Psoas muscle (tissue), 8 donors: ENCODE results near the gene SATB2. TPM values are rescaled to one million over a fixed set of nuclear protein-coding genes. Genes with fewer than 3 reads are reported as not detected.

Experiments used
- ATAC-seq, 4 donors: fragments of 200-7000 bp; cut with Tn5 transposase; one replicate each; pipeline ENCODE4 v1.9.1; 2020; ENCODE audit warnings: moderate library complexity in 3 of 4, mild to moderate bottlenecking in 2 of 4
- DNase-seq, 2 donors: peaks; one replicate each; pipeline ENCODE4 v3.0.0-alpha.2; 2020
- H3K27ac ChIP-seq: fragments of 200-600 bp; one replicate; pipeline ENCODE4 v1.8.0; 2022
- H3K27me3 ChIP-seq, 3 donors: fragments of 200-600 bp in 1 of 3; one replicate each; pipeline versions ENCODE4 v1.6.1 to v1.8.0; 2013 to 2022; ENCODE audit warnings: low read length in 2 of 3, mild to moderate bottlenecking in 2 of 3, moderate library complexity in 1 of 3; ENCODE audit not compliant: insufficient read depth in 3 of 3
- H3K36me3 ChIP-seq, 2 donors: fragments of 200-600 bp in 1 of 2; one replicate each; pipeline versions ENCODE4 v1.6.1 to v1.8.0; 2013 to 2022; ENCODE audit warnings: low read depth in 1 of 2, mild to moderate bottlenecking in 1 of 2, moderate library complexity in 1 of 2; ENCODE audit not compliant: insufficient read depth in 1 of 2
- H3K4me1 ChIP-seq: fragments of 200-600 bp; one replicate; pipeline ENCODE4 v1.8.0; 2022
- H3K4me3 ChIP-seq: fragments of 200-600 bp; one replicate; pipeline ENCODE4 v1.8.0; 2022; ENCODE audit warnings: mild to moderate bottlenecking
- H3K9me3 ChIP-seq: fragments of 200-600 bp; one replicate; pipeline ENCODE4 v1.8.0; 2022
- WGBS, 3 donors: extraction: QIAGEN DNeasy Blood & Tissue Kit; methylation state at CpG; one replicate each; pipeline versions ENCODE4 v1.1.6 to v1.1.7; 2013; 5-methylcytosine and 5-hydroxymethylcytosine counted together
- intact Hi-C, 2 donors: fragments of 100-400 bp; cut with DNase I; formaldehyde crosslinking; loops; one replicate each; pipeline versions ENCODE4 v1.11.0 to v1.14.2; 2022
- polyA plus RNA-seq, 3 donors: library from polyadenylated mRNA; stranded (reverse); fragments of 200-250 nt; gene quantifications; one replicate each; pipeline ENCODE4 v1.2.3, GENCODE V29; 2013
- total RNA-seq, 4 donors: library from RNA; stranded (reverse); fragmentation: NEBNext Ultra II Directional in 2 of 4; extraction: Animal tissue kit (Norgen Biotek cat#: 25700) in 2 of 4; gene quantifications; one replicate each; pipeline versions ENCODE4 v1.2.1 to v1.2.4, GENCODE V29; 2021 to 2023
- TF ChIP-seq, protein P1 (sequence below): fragments of 200-600 bp; IDR thresholded peaks from one replicate; pipeline ENCODE4 v1.8.0; 2022; ENCODE audit warnings: antibody characterized with exemption
- donor health status: healthy with polysubstance abuse.
- donor health status: DM: no; HTN: no; CAD: no; lungs with moderate emphysema.
- donor health status: Bipolar disorder and iron deficiency.
- donor health status: healthy.
- donor health status: DM: yes; HTN: yes; CAD: no.
- donor health status: DM: no; HTN: no; CAD: no.
- donor health status: DM: no; HTN: no; CAD: no.
- donor health status: DM: yes; HTN: yes; CAD: no.

SATB2 gene
- total and polyA plus RNA-seq, 7 donors, result 0.46 to 2.4 (median 1.6) TPM

DNA sequence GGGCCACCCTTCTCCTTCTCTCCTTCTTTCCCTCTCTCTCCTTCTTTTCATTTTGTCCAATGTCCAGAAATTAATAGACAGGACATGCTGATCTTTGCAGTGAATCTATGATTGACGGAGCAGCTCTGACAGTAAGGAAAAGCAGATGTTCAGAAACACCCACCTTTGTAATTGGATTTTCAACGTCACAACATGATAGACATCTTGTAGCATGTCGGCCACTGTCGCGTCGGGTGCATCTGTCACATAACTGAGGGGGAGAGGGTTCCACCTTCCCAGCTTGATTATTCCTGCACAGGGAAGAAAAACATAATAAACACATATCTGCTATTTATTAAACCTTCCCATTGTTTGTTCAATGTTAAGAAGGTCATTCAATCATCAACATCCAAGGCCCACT, 76.2 kb downstream of the SATB2 start:
- WGBS, 3 donors, result 73 to 78% (median 75%) methylated on average over 6 of the region's 6 CpGs
- ATAC-seq, result no peak
- Histone ChIP-seq H3K4me3 (no peak overlapping the region), H3K27me3 (no peaks in the 10 kb centered on the region), H3K4me1 (no peaks in the 10 kb centered on the region), H3K36me3 (no peaks in the 10 kb centered on the region), H3K27ac (no peak overlapping the region), H3K9me3 (no peaks in the 10 kb centered on the region)
- no peak for DNase-seq
- TF ChIP-seq, protein P1, sequence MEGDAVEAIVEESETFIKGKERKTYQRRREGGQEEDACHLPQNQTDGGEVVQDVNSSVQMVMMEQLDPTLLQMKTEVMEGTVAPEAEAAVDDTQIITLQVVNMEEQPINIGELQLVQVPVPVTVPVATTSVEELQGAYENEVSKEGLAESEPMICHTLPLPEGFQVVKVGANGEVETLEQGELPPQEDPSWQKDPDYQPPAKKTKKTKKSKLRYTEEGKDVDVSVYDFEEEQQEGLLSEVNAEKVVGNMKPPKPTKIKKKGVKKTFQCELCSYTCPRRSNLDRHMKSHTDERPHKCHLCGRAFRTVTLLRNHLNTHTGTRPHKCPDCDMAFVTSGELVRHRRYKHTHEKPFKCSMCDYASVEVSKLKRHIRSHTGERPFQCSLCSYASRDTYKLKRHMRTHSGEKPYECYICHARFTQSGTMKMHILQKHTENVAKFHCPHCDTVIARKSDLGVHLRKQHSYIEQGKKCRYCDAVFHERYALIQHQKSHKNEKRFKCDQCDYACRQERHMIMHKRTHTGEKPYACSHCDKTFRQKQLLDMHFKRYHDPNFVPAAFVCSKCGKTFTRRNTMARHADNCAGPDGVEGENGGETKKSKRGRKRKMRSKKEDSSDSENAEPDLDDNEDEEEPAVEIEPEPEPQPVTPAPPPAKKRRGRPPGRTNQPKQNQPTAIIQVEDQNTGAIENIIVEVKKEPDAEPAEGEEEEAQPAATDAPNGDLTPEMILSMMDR, result no peak
- intact Hi-C loops, result no loop called here

- H3K27ac ChIP-seq, result no peak overlapping the region
- no peak overlapping the region for H3K4me3 ChIP-seq
- TF ChIP-seq, protein P1, result no peak
- intact Hi-C loops, result no loop called here
- DNase-seq (no peak), ATAC-seq (no peak)
- H3K9me3 ChIP-seq, result no peaks in the 10 kb centered on the region
- 72 to 84% (median 76%) methylated on average over 2 of the region's 2 CpGs for WGBS, 3 donors
- no peaks in the 10 kb centered on the region for H3K27me3 ChIP-seq
- no peaks in the 10 kb centered on the region for H3K36me3 ChIP-seq
- no peaks in the 10 kb centered on the region for H3K4me1 ChIP-seq
These were observed 78.6 kb downstream of the SATB2 start for GRCh38 chr2:199378948-199379650.

DNA sequence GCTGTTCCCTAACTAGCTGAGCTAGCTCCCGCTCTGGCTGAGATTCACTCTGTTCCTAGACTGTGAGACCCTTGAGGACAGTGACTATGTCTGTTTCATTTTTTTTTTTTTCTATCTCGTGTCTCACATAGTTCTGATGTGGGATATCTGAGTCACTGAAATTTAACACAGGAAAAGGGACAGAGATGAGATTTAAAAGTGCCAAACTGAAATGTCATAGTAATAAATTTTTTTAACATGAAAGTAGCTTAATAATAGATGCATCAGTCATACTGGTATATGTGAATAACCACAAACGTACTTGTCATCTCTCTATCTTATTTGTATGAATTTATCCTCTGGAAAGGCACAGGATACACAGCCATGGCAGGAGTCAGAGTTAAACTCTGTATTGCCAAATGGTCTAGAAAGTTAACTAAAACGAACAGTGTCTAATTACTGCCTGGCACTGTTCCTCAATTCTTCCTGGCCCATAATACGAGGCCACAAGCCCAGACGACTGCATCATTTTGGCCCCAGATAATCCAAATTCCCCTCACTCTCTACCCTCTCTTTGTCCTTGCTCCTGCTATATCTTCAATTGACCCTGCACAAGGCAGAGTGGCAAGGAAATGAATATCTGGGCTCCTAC, 87.5 kb downstream of the SATB2 start:
- peaks cover 0 to 4% (median 0%) of the 10 kb centered on the region in 3 donors for H3K27me3 ChIP-seq
- no peak overlapping the region for H3K4me3 ChIP-seq
- H3K27ac ChIP-seq, result no peak overlapping the region
- DNase-seq, result no peak
- peak in 3 of 4 donors; percentile 49 to 80 (median 79) for ATAC-seq
- TF ChIP-seq, protein P1, result no peak
- H3K36me3 ChIP-seq, result no peaks in the 10 kb centered on the region
- intact Hi-C loops, result no loop called here
- 32 to 42% (median 35%) methylated on average over 6 of the region's 6 CpGs for WGBS, 3 donors
- H3K4me1 ChIP-seq, result no peaks in the 10 kb centered on the region
- no peaks in the 10 kb centered on the region for H3K9me3 ChIP-seq

GRCh38 chr2:199366406-199366805, 91.3 kb downstream of the SATB2 start:
- intact Hi-C loops, result no loop called here
- Histone ChIP-seq H3K4me1 (no peaks in the 10 kb centered on the region), H3K36me3 (no peaks in the 10 kb centered on the region), H3K4me3 (no peak overlapping the region), H3K27me3 (peaks cover 0 to 4% (median 0%) of the 10 kb centered on the region in 3 donors), H3K9me3 (no peaks in the 10 kb centered on the region), H3K27ac (no peak overlapping the region)
- TF ChIP-seq, protein P1, result no peak
- 70 to 79% (median 79%) methylated on average over 2 of the region's 2 CpGs for WGBS, 3 donors
- ATAC-seq, result no peak
- no peak for DNase-seq
